SJCRH30 (cell line): ENCODE results near the gene CEP250. TPM values are rescaled to one million over a fixed set of nuclear protein-coding genes. Genes with fewer than 3 reads are reported as not detected.
A peak's percentile ranks its signal among the peaks of the same experiment; 100 is the strongest.
"Not testable (repeated sequence)": the region's sequence is repeated elsewhere in the genome, so short reads cannot be mapped to it uniquely, and the experiment has no call there.

ENCODE experiments used
- DNase-seq, 2 experiments: peaks; one replicate each; pipeline ENCODE4 v3.0.0-alpha.2; 2015 to 2020
- H3K27ac ChIP-seq: fragments of 250-450 bp; sonication (Bioruptor Pico); 2 replicates; pipeline ENCODE4 v1.5.1; 2020; ENCODE audit warnings: mild to moderate bottlenecking, moderate library complexity
- H3K27me3 ChIP-seq: fragments of 250-450 bp; sonication (Bioruptor Pico); 2 replicates; pipeline ENCODE4 v1.5.1; 2020; ENCODE audit warnings: mild to moderate bottlenecking, moderate library complexity
- H3K36me3 ChIP-seq: fragments of 250-450 bp; sonication (Bioruptor Pico); 2 replicates; pipeline ENCODE4 v1.5.1; 2020; ENCODE audit warnings: mild to moderate bottlenecking, moderate library complexity
- H3K4me1 ChIP-seq: fragments of 250-450 bp; sonication (Bioruptor Pico); 2 replicates; pipeline ENCODE4 v1.5.1; 2020; ENCODE audit warnings: mild to moderate bottlenecking, moderate library complexity
- H3K4me3 ChIP-seq: fragments of 250-450 bp; sonication (Bioruptor Pico); 2 replicates; pipeline ENCODE4 v1.5.1; 2020; ENCODE audit warnings: mild to moderate bottlenecking, moderate library complexity
- H3K9me3 ChIP-seq: fragments of 250-450 bp; sonication (Bioruptor Pico); replicated peaks from 2 replicates; pipeline ENCODE4 v1.5.1; 2020; ENCODE audit warnings: mild to moderate bottlenecking, moderate library complexity
- total RNA-seq: library from RNA; depleted of rRNA; stranded (reverse); fragments of >200 nt; shearing (Covaris generic); gene quantifications from 2 replicates; pipeline ENCODE4 v1.2.3, GENCODE V29; 2014

CEP250 gene
- total RNA-seq, 1 experiment from 2014 or later = 37.3 TPM

DNA sequence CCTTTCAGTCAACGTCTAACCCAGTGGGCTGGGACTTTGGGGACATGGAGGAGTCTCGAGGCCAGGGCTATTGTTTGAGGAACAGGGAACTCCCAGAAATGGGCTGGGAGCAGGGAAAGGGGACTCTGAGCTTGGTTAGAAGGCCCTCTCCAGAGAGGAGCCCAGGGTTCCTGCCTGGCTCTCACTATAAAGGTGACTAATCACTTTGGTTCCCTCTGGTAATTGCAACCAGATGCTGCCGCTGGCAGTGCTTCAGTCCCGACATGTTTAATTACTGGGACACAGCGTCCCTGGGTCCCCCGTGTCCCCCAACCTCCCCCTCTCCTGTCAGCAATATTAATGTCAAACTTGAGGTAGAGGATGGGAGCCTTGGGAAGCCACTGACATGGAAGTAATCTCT lies 12.4 kb upstream of the CEP250 start:
- Histone ChIP-seq H3K27me3 (0 out of 2 replicates have a peak, but pooled peaks cover 5% of the 10 kb centered on the region), H3K9me3 (no peaks in the 10 kb centered on the region), H3K36me3 (no peaks in the 10 kb centered on the region), H3K4me1 (peaks cover 17% of the 10 kb centered on the region; the same call in 1 of the 2 replicates), H3K4me3 (no peak overlapping the region), H3K27ac (no peak overlapping the region)
- DNase-seq = no peak

DNA sequence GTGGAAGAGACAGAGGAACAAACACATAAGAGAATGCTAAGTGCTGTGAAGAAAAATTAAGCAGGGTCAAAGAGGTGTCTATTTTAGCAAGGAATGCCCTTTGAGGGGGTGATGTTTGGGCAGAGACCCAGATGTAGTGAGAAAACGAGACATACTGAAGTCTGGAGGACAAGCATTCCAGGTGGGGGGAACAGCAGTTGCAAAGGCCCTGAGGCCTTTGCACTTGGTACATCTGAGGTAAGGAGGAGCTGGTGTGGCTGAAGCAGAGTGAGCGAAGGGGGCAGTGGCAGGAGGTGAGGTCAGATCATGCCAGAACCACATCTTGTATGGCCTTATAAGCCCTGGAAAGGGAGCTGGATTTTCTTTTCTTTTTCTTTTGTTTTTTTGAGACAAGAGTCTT lies 11.2 kb upstream of the CEP250 start:
- Histone ChIP-seq H3K4me3 (no peak overlapping the region), H3K27me3 (0 out of 2 replicates have a peak, but pooled peaks cover 5% of the 10 kb centered on the region), H3K9me3 (no peaks in the 10 kb centered on the region), H3K36me3 (no peaks in the 10 kb centered on the region), H3K4me1 (peaks cover 7% of the 10 kb centered on the region; the same call in 1 of the 2 replicates), H3K27ac (no peak overlapping the region)
- no peak for DNase-seq

- H3K4me3 ChIP-seq = peak overlapping the region; percentile 35
- H3K27me3 ChIP-seq = 0 out of 2 replicates have a peak, but pooled peaks cover 5% of the 10 kb centered on the region
- H3K4me1 ChIP-seq = peaks cover 4% of the 10 kb centered on the region; the same call in 1 of the 2 replicates
- no peaks in the 10 kb centered on the region for H3K9me3 ChIP-seq
- no peak for DNase-seq
- no peaks in the 10 kb centered on the region for H3K36me3 ChIP-seq
- no peak overlapping the region for H3K27ac ChIP-seq
Observed at GRCh38 chr20:35446356-35447078, 8.9 kb upstream of the CEP250 start.

GRCh38 chr20:35447082-35447789 lies 8.2 kb upstream of the CEP250 start:
- Histone ChIP-seq H3K4me3 (peak overlapping the region; percentile 35), H3K4me1 (peaks cover 4% of the 10 kb centered on the region; the same call in 1 of the 2 replicates), H3K27ac (no peak overlapping the region), H3K36me3 (no peaks in the 10 kb centered on the region), H3K9me3 (no peaks in the 10 kb centered on the region), H3K27me3 (no peaks in the 10 kb centered on the region)
- peak; percentile 85 to 95 for DNase-seq

GRCh38 chr20:35448788-35449373 lies 6.5 kb upstream of the CEP250 start:
- H3K4me3 ChIP-seq = no peak overlapping the region
- no peak for DNase-seq
- H3K4me1 ChIP-seq = peaks cover 4% of the 10 kb centered on the region; the same call in 1 of the 2 replicates
- H3K36me3 ChIP-seq = no peaks in the 10 kb centered on the region
- H3K9me3 ChIP-seq = no peaks in the 10 kb centered on the region
- no peaks in the 10 kb centered on the region for H3K27me3 ChIP-seq
- H3K27ac ChIP-seq = no peak overlapping the region

DNA sequence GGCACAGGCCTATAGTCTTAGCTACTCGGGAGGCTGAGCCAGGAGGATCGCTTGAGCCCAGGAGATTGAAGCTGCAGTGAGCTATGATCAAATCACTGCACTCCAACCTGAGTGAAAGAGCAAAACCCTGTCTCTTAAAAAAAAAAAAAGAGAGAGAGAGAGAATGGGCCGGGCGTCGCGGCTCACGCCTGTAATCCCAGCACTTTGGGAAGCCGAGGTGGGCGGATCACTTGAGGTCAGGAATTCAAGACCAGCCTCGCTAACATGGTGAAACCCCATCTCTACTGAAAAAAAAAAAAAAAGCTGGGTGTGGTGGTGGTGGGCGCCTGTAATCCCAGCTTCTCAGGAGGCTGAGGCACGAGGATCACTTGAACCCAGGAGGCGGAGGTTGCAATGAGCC lies 5.5 kb upstream of the CEP250 start:
- H3K27ac ChIP-seq, H3K36me3 ChIP-seq, H3K9me3 ChIP-seq, H3K4me3 ChIP-seq, H3K27me3 ChIP-seq, H3K4me1 ChIP-seq, DNase-seq: not testable (repeated sequence)

DNA sequence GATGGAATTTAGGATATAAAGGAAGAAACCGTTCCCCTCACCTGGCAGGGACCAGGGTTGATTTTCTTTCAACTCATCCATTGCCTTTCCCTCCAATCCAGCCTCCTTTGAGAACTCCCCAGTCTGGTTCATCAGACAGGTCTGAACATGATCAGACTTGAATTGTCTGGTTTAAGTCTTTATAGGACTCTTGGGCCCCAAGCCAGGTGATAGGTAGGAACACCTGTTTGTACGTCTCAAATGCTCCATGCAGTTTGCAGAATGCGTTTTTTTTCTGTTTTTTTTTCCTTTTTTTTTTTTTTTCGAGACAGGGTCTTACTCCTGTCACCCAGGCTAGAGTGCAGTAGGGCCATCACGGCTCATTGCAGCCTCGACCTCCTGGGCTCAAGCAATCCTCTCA lies 4.1 kb upstream of the CEP250 start:
- no peaks in the 10 kb centered on the region for H3K36me3 ChIP-seq

GRCh38 chr20:35453647-35454046 lies 1.8 kb upstream of the CEP250 start:
- no peak for DNase-seq
- no peaks in the 10 kb centered on the region for H3K36me3 ChIP-seq
- no peak overlapping the region for H3K27ac ChIP-seq
- H3K9me3 ChIP-seq = no peaks in the 10 kb centered on the region
- no peaks in the 10 kb centered on the region for H3K27me3 ChIP-seq
- H3K4me3 ChIP-seq = peak overlapping the region; percentile 80; the same call in 1 of the 2 replicates
- H3K4me1 ChIP-seq = no peaks in the 10 kb centered on the region

More for the DNA sequence above, 4.1 kb upstream of the CEP250 start:
- Histone ChIP-seq H3K9me3 (no peaks in the 10 kb centered on the region), H3K4me3 (no peak overlapping the region), H3K27me3 (no peaks in the 10 kb centered on the region), H3K4me1 (peaks cover 4% of the 10 kb centered on the region; the same call in 1 of the 2 replicates), H3K27ac (no peak overlapping the region)
- no peak for DNase-seq

GRCh38 chr20:35456700-35457099 lies 1.3 kb downstream of the CEP250 start:
- not testable (repeated sequence) for DNase-seq, H3K4me3 ChIP-seq

DNA sequence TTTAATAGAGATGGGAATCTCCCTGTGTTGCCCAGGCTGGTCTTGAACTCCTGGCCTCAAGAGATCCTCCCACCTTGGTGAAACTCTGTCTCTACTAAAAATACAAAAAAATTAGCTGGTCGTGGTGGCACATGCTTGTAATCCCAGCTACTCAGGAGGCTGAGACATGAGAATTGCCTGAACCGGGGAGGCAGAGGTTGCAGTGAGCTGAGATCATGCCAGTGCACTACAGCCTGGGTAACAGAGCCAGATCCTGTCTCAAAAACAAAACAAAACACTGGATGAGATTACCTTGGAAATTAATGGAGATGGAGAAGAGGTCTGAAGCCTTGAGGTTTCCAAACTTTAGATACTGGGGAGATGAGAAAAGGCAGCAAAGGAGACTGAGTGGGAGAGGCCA lies 2.1 kb downstream of the CEP250 start:
- not testable (repeated sequence) for H3K4me1 ChIP-seq, H3K27ac ChIP-seq, H3K36me3 ChIP-seq, H3K9me3 ChIP-seq, H3K4me3 ChIP-seq, DNase-seq, H3K27me3 ChIP-seq

More at GRCh38 chr20:35456700-35457099, 1.3 kb downstream of the CEP250 start:
- not testable (repeated sequence) for H3K27ac ChIP-seq, H3K9me3 ChIP-seq, H3K27me3 ChIP-seq, H3K4me1 ChIP-seq, H3K36me3 ChIP-seq

DNA sequence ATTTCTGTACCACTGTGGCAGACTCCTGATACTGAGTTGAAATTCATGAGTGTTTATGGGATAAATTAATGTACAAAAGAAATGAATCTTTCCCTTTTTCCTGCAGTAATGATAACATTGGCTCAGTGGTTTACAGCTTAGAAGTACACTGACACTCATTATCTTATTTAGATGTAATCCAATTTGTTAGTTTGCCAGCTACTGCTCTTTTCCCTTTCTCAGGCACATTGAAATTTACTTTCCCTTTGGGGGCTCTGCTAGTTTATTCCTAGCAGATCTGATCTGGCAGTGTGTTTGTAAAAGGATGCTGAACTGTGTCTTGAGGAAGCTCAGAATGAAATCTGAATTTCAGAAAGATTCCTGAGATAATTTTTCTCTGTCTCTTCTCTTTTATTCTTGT lies 3.0 kb downstream of the CEP250 start:
- DNase-seq = no peak
- H3K4me3 ChIP-seq = no peak overlapping the region
- no peaks in the 10 kb centered on the region for H3K4me1 ChIP-seq
- no peak overlapping the region for H3K27ac ChIP-seq
- no peaks in the 10 kb centered on the region for H3K27me3 ChIP-seq
- peaks cover 7% of the 10 kb centered on the region for H3K36me3 ChIP-seq
- no peaks in the 10 kb centered on the region for H3K9me3 ChIP-seq

- Histone ChIP-seq H3K27ac (no peak overlapping the region), H3K36me3 (peaks cover 26% of the 10 kb centered on the region), H3K9me3 (no peaks in the 10 kb centered on the region), H3K27me3 (no peaks in the 10 kb centered on the region), H3K4me3 (no peak overlapping the region), H3K4me1 (no peaks in the 10 kb centered on the region)
- no peak for DNase-seq
Observed at GRCh38 chr20:35461620-35462019, 6.2 kb downstream of the CEP250 start.

DNA sequence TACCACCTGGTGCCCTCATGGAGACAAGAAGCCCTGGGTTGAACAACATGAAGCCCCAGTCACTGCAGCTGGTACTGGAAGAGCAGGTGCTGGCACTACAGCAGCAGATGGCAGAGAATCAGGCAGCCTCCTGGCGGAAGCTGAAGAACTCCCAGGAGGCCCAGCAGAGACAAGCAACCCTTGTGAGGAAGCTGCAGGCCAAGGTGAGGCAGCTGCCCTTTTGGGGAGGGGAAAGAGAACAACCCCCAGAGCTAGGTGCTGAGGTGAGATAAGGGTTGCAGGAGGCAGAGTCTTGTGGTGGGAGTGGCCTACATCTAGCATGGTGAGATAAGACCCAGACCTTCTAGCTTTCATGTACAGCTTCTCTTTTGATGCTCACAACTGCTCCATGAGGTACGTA lies 7.0 kb downstream of the CEP250 start:
- Histone ChIP-seq H3K9me3 (no peaks in the 10 kb centered on the region), H3K36me3 (peaks cover 30% of the 10 kb centered on the region), H3K4me3 (no peak overlapping the region), H3K27me3 (no peaks in the 10 kb centered on the region), H3K4me1 (no peaks in the 10 kb centered on the region), H3K27ac (no peak overlapping the region)
- no peak for DNase-seq

GRCh38 chr20:35463455-35464300 lies 8.3 kb downstream of the CEP250 start:
- H3K27me3 ChIP-seq = no peaks in the 10 kb centered on the region
- H3K9me3 ChIP-seq = no peaks in the 10 kb centered on the region
- no peak overlapping the region for H3K4me3 ChIP-seq
- H3K36me3 ChIP-seq = peaks cover 40% of the 10 kb centered on the region
- H3K4me1 ChIP-seq = no peaks in the 10 kb centered on the region
- DNase-seq = peak; percentile 70 to 89
- H3K27ac ChIP-seq = no peak overlapping the region
